HG02973 (cell line): ENCODE data around the gene TTC28.
"Not testable (repeated sequence)": the region's sequence is repeated elsewhere in the genome, so short reads cannot be mapped to it uniquely, and the experiment has no call there.

Experiments used
- ATAC-seq: cut with Tn5 transposase; IDR thresholded peaks from one replicate; pipeline ENCODE4 v1.9.1; 2021; ENCODE audit warnings: moderate library complexity; ENCODE audit not compliant: unreplicated experiment

TTC28 gene

DNA sequence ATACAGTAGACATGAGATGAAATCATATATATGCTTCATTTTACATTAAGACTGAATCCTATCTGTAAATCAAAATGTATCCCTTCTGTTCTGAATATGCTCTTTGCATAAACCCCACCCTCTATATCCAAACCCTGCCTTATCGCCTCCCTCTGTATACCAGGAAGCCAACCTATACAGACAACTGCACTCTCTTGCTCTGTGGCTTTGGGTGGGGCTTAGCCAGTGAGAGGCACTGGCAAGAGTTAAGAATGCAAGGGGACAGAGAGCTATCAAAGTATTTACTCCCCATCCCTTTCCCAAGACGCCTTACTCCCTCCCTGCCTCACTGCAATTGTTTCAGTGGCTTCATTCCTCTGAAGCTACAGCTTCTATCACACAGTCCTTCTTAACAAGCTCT lies 309.8 kb downstream of the TTC28 start:
- ATAC-seq, result no peak

DNA sequence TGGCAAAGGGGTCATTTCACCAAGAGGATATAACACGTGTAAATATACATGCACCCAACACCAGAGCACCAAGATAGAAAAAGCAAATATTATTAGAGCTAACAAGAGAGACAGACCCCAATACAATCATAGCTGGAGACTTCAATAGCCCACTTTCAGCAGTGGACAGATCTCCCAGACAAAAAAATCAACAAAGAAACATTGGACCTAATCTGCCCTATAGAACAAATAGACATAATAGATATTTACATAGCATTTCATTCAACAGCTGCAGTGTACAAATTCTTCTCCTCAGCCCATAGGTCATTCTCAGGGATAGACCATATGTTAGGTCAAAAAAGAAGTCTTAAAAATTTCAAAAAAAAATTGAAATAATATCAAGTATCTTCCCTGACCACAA lies 312.8 kb downstream of the TTC28 start:
- ATAC-seq, result no peak

DNA sequence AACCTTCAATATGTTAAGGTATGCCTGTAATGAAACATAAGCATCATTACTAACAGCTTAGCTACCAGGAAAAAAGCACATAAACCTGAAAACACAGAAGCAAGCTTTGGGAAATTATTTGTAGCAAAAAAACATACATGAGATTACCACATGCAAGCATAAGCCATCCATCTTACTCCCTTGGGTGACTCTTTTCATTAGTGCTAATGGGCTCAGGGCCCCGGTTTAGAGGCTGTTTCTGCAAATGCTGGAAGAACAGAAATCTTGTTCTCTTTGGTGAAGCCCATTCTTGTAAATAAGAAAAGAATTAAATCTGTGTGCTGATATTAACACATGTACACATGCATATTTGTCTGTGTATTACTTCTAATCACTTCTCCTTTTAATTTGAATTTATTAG lies 314.3 kb downstream of the TTC28 start:
- no peak for ATAC-seq

DNA sequence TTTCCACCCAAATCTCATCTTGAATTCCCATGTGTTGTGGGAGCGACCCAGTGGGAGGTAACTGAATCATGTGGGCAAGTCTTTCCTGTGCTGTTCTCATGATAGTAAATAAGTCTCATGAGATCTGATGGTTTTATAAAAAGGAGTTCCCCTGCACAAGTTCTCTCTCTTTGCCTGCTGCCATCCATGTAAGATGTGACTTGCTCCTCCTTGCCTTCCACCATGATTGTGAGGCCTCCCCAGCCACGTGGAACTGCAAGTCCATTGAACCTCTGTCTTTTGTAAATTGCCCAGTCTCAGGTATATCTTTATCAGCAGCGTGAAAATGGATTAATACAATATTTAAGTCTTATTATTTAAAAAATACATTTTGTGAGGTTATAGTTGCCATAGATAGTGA lies 315.5 kb downstream of the TTC28 start:
- ATAC-seq, result not testable (repeated sequence)

DNA sequence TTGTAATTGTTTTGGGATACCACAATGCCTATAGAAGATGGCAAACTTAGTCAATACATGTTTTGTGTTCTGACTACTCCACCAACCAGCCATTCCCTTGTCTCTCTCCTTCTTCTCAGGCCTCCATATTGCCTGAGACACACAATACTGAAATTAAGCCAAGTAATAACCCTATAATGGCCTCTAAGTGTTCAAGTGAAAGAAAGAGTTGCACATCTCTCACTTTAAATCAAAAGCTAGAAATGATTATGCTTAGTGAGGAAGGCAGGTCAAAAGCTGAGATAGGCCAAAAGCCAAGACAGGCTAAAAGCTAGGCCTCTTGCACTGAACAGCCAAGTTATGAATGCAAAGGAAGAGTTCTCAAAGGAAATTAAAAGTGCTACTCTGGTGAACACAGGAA lies 318.7 kb downstream of the TTC28 start:
- no peak for ATAC-seq

DNA sequence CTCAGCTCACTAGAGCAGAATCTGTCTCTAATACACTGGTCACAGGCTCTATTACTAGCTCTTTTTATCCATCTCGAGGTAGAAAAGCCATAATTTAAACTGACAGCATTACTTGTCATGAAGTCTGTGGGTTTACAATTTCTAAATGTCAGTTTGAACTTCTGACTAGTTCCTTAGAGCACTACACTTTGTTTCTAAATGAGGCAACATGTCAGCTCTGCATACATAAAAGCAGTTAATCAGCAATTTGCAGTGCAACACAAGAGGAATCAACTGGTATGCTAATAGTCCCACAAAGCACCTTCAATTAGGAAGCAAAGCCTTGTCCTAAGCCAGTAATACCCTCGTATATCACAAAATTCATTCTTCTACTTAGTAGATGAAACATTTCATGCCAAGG lies 321.3 kb downstream of the TTC28 start:
- ATAC-seq, result no peak

DNA sequence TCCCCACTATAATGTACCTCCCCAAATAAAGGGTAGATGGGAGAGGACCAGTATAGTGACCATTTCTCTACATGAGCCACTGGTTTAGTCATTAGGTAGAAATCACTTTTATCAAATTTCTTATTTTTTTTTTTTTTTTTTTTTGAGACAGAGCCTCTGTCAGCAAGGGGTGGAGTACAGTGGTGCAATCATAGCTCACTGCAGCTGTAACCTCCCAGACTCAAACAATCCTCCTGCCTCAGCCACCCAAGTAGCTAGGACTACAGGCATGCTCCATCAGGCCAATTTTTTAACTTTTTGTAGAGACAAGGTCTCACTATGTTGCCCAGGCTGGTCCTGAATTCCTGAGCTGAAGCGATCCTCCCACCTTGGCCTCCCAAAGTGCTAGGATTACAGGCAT lies 322.4 kb downstream of the TTC28 start:
- ATAC-seq, result no peak

DNA sequence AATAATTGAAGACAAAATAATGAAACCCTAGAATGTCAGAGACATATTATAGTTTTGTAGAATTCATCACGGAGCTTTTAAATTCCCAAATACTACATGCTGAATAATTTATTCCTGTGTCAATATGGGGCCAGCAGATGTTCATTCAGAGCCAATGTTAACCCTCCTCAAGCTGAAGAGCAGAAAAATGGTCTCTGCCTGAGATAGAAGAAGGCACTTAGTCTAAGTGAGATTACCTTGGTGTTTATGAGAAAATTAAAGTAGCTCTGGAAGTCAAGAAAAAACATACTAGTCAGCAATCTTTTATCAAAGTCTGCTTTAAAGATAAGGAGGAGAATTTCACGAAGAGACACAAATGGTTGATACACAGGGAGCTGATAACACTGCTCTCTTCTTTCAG lies 328.2 kb downstream of the TTC28 start:
- ATAC-seq, result no peak

DNA sequence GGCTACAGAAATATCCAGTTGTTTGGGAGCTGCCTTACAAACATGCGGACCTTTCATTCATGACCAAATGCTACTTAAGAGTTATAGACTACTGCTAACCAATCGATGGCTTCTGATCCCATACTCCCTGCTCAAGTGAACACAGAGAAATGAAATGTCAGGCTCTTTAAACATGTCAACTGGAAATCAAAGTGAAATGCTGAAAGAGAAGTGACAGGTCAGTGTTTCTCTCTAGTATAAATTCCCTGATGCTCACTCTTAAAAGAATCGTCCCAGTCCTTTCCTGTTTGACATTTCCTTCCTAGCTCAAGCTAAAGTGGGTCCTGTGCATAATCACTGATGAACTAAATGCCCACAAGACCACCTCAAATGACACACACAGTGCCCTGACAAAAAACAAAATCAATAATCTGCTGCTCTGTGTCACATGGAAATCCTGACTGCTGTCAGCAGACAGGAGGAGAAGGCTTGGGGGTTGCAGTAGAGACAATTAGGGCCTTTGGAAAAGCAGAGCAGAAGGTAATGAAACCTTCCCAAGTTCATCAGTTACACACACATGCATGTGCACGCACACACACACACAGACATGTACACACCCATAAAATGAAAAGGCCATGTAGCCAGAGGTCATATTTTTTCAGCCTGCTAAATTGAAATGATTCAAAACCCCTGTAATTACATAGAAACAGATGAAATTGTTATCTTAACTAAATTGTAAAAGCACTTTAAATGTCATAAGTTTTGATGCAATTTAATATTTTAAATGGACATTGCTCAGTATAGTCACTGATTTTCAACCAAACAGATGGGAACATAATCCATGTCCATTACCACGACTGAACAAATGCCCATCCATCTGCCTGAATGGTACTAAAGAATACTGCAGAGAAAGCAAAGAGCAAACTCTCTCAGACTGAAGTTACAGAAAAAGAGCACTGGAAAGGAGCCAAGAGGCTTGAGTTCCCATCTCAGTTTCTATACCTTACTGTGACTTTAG lies 330.7 kb downstream of the TTC28 start:
- no peak for ATAC-seq

DNA sequence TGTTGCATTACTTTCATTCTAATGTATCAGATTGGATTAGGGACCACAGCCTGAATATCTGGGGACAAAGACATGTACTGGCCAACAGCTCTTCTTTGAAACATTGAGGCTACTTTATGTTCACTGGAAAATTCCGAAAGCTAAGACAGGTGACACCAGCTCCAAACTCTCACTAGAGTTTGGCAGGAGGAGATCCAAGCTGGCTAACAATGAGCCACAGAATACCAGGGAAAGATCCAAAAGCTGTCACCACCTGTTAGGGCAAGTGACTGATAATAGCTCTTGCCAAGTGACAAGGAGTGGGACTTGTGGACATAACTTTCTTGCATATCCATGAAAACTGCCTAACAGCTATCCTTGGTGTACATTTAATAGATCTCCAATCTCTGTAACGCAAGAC lies 333.3 kb downstream of the TTC28 start:
- no peak for ATAC-seq

DNA sequence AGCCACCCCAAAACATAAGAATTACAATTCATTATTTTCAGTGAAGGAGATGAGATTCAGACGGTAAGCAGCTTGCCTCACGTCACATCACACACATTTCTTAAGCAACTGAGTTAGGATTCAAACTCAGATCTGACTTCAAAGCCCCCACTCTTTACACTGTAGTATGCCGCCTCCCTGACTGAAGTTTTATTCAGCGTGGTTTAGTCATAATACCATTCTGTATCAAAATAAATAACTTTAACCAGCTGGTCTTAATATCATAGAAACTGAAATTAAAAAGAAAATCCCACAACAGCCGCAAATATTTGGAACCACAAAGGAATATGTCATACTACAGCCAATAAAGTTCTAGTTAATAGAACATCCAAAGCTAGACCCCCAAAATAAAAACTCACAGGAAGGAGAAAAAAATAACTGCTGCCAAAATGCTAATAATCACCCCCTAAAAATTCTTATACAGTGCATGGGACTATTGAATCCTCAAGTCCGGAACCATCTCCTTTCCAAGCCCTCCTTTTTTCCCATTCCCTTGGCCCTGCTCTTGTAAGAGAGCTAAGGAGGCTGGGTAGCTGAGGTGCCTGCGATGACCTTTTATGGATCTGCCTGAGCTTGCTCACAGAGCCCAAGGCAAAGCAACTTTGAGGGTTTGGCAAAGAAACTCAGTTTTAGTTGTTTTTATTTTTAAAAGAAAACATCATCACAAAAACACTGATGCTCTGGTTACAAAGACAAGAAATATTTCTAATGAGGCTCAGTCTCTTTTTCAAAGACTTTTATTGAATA lies 334.5 kb downstream of the TTC28 start:
- ATAC-seq, result no peak

DNA sequence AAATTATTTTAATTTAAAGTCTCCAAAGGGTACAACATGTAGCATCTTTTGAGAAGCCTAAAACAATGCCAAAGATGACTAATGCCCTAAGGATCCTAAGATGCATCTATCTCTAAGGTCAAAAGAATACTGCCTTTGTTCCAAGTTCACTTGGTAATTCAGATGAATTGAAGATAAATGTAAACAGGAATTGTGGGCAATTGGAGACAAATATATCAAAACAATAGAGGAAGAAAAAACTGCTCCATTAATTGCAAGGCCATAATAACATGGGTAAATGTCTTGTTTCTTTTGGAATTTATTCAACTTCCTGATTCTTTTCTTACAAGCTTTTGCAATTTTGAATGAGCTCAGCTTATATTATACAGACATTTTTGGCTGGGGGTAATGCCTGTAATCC lies 338.6 kb downstream of the TTC28 start:
- no peak for ATAC-seq

DNA sequence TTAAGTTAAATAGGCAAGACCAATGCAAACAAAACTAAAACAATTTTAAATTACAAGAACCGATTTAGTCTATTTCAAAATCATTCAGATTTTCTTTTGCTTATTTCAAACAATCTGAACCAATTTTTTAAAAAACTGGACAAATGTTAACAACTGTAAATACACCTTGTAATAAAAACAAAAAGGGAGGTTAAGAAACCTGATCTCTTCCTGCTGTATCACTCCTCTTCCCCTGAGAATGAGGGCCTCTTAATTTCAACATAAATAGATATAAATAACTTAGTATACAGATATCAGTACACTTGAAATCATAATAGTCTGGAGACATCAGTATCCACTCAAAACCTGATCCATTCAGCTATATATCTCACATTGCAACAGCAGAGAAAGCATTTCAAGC lies 346.6 kb downstream of the TTC28 start:
- ATAC-seq, result no peak

DNA sequence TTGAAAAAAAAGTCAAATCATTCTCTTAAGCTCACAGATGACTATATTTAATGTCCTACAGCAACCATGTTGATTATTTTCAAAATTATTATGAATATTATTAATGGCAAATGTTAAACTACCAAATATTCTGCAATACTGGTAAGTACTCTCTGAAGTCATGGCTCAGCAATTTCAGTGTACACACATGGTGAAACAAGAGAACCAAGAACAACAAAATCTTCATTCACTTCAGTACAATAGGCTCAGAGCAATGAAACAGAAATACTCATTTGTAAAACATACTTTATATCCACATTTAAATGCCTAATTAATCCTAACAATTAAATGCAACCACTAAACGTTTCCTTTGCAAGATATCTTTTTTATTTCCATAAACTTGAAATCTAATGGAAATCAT lies 347.2 kb downstream of the TTC28 start:
- no peak for ATAC-seq

DNA sequence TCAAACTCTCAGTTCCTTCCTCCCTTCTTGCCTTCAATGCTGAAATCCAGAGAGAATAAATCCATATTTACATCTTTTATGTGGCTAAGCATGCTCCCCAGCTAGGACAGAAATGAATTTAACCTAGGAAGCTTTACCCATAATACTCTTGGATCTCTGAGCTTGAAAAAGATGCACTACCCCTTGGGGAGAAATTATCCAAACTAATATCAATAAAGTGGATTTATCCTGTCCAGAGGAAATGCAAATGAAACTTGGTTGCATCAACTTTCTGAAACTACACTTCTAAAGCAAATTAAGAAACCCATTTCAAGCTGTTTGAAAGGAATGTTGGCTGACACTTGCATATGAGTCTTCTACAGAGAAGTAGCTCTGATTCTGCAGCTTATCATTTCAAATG lies 347.9 kb downstream of the TTC28 start:
- ATAC-seq, result no peak

DNA sequence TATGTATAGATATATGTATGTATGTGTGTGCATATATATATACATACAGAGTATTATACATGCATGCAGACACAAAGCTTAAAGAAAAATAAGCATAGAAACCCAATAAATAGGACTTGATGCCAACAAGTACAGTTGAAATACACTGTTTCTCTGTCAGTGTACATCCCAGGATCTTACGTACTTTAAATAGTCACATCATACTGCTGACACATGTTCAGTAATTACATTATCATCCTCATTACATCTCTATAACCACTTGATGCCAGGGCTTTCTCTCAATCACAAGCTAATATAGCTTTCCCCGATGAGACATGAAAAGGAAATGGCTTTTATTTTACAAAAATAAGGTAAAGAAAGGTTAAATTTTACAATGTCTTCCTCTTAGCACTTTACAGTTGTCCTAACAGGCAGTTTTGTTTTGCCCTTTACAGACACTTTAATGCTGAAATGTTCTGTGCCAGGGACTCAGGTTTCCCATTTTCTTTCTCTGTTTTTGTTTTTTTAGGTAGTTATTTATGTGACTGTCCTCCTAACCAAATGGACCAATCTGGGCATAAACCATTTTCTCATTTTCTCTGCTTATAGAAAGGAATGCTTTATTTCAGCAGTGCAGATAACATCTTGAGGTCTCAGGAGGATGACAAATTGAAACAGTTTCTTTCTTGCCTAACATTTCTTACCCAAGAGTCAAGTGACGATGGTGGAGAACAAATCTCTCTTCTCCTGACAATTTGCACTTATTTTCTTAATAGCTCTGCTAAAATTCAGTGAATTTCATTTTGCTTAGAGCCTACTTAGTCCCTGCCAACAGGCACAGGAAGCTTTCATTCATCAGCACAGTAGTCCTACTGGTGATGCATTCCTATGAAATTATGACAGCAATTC lies 350.2 kb downstream of the TTC28 start:
- no peak for ATAC-seq

DNA sequence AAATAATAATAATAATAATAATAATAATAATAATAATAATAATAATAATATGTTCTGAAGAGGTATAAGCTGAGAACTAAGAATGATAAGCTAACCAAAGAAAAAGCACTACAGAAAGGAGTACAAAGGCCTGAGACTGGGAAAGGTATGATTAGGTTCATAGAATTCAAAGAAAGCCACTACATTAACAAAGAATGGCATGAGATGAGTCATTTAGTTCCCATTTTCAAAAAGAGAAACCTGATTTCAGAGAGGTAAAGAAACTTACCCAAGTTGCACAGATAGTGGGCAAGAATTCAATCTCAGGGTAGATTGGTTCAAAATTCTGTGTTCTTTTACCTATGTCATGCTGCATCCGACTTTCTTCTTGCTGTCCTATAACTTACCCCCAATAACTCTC lies 350.9 kb downstream of the TTC28 start:
- no peak for ATAC-seq

DNA sequence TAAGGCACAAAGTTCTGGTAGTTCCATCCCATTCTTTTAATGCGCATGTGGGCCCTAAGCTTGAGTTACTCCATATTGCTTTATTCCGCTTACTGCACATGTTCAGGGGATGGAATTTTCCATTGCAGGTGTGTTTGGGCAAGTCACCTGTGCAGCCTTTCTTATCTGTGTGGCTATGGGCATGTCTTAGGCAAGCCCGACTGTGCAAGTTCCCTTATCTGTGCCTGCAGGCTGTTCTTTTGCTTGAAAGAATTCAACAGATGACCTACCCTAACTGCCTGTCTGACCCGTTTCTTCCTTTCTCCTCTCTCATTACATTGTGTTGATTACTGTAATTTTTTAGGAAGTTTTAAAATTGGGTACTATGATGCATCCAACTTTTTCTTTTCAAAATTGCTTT lies 363.6 kb downstream of the TTC28 start:
- ATAC-seq, result no peak

DNA sequence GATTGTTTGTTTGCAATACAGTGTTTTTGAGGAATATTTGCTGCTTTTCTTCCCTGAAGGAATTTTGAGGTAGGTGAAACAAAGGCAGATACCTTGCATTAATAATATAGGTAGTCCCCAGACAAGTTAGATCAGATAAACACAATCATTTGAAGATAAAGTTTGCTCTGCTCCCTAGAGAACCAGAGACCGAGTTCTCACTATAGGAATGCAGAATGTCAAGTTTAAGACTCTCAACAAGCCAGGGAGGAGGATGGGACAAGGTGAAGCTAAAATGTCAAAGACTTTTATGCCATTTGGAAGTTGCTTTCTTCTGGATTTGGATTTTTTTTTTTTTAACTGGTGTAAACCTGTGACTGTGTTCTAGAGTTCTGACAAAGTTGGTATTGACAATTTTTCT lies 364.7 kb downstream of the TTC28 start:
- ATAC-seq, result no peak

DNA sequence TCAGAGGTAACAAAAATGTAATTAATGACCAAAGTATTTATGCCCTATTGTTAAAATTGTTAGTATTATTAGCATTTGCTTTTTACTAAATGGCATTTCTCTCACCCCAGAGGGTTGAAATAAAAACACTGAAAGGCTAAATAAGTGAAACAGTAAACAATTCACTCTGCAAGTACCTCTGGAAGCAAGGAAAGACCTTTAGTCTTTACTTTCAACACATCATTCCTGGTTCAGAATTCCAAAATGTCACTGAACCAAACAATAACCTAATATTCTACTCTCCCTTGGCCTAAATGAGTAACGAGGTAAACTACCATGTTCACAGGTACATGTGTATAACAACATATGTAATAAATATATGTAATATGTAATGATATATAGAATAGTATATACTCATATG lies 369.3 kb downstream of the TTC28 start:
- ATAC-seq, result no peak

DNA sequence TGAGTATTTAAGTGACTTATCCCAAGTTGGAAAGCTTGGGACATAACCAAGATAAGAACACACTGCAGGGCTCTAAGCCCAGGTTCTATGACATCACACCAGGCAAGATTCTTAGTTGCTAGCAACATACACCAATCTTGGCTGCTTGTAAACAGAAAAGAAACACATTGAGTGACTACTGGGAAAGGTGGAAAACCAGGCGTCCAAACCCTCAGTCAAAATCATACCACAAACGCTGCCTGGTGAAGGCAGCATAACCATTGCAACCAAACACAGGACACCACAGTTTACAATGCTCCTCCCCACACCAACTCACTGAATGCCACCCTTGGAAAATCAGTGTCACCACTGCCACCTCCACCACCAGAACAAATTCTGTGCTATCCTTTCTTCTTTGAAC lies 379.9 kb downstream of the TTC28 start:
- no peak for ATAC-seq
